ENCODE results near the gene ANKRD65. TPM values are rescaled to one million over a fixed set of nuclear protein-coding genes. Genes with fewer than 3 reads are reported as not detected.

The ANKRD65 gene
- total and polyA plus RNA-seq, 11 donors, result 0.58 to 4.0 (median 1.3) TPM

DNA sequence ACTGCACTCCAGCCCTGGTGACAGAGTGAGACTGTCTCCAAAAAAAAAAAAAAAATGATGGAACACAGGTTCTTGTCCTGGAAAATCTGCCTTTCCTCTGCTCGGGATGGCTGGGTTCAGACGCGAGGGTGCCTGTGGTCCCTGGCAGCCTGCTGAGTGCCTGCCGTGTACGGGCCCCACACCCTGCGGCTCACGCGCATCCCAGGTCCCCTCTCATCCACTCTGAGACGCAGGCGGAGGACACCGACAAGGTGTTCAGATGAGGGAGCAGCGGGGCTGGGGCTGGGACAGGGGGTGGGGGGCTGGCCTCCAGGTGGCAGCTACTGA is 4.3 kb upstream of the ANKRD65 start:
- no peak for TF ChIP-seq POLR2A (IDR thresholded peaks at IDR 0.05)
- TF ChIP-seq, protein P1, sequence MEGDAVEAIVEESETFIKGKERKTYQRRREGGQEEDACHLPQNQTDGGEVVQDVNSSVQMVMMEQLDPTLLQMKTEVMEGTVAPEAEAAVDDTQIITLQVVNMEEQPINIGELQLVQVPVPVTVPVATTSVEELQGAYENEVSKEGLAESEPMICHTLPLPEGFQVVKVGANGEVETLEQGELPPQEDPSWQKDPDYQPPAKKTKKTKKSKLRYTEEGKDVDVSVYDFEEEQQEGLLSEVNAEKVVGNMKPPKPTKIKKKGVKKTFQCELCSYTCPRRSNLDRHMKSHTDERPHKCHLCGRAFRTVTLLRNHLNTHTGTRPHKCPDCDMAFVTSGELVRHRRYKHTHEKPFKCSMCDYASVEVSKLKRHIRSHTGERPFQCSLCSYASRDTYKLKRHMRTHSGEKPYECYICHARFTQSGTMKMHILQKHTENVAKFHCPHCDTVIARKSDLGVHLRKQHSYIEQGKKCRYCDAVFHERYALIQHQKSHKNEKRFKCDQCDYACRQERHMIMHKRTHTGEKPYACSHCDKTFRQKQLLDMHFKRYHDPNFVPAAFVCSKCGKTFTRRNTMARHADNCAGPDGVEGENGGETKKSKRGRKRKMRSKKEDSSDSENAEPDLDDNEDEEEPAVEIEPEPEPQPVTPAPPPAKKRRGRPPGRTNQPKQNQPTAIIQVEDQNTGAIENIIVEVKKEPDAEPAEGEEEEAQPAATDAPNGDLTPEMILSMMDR (IDR thresholded peaks at IDR 0.05), result no peak
- WGBS, 4 donors, result 68 to 83% (median 78%) methylated on average over 10 to 12 of the region's 12 CpGs
- intact Hi-C loops (cut with DNase I), result no loop called here
- no peaks in the 10 kb centered on the region for H3K9me3 ChIP-seq
- peak in 2 of 5 donors; percentile 17 to 52 for DNase-seq
- H3K4me1 ChIP-seq, result peaks cover 0 to 38% (median 17%) of the 10 kb centered on the region in 12 donors
- peak overlapping the region in 1 of 12 donors; percentile 26 for H3K27ac ChIP-seq
- no peaks in the 10 kb centered on the region for H3K36me3 ChIP-seq
- ATAC-seq, result no peak
- H3K27me3 ChIP-seq, result peaks cover 0 to 24% (median 0%) of the 10 kb centered on the region in 9 donors
- no peak overlapping the region for H3K4me3 ChIP-seq

DNA sequence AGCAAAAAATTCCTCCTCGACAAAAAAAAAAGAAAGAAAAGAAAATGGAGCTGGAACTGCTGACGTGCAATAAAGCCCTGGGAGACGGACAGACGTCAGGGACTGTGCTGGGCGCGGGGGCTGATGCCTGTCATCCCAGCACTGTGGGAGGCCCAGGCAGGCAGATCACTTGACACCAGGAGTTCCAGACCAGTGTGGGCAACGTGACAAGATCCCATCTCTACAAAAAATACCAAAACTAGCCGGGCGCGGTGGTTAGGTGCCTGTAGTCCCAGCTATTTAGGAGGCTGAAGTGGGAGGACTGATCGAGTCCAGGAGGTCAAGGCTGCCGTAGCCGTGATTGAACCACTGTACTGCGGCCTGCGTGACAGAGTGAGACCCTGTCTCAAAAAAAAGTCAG is 3.6 kb upstream of the ANKRD65 start:
- Histone ChIP-seq H3K27me3 (peaks cover 0 to 24% (median 0%) of the 10 kb centered on the region in 9 donors), H3K36me3 (no peaks in the 10 kb centered on the region), H3K4me3 (no peak overlapping the region), H3K4me1 (peaks cover 0 to 36% (median 11%) of the 10 kb centered on the region in 12 donors), H3K27ac (no peak overlapping the region), H3K9me3 (no peaks in the 10 kb centered on the region)
- ATAC-seq (no peak), DNase-seq (peak in 2 of 5 donors; percentile 14 to 17)
- TF ChIP-seq, protein P1 (IDR thresholded peaks at IDR 0.05), result no peak
- no peak for TF ChIP-seq POLR2A (IDR thresholded peaks at IDR 0.05)
- intact Hi-C loops (cut with DNase I), result no loop called here
- 77 to 91% (median 85%) methylated on average over 15 of the region's 15 CpGs for WGBS, 4 donors

DNA sequence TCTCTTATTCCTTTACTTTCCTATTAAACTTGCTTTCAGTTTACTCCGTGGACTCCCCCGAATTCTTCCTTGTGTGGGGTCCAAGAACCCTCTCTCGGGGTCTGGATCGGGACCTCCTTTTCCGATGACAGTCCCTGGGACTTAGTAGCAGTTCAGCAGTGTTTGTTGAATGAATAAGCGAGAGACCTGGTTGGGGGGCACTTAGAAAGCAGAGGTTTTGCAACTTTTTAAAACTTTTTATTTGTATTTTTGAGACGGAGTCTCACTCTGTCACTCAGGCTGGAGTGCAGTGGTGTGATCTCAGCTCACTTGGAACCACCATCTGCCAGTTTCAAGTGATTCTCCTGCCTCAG is 2.1 kb upstream of the ANKRD65 start:
- Histone ChIP-seq H3K9me3 (no peaks in the 10 kb centered on the region), H3K36me3 (no peaks in the 10 kb centered on the region), H3K27ac (no peak overlapping the region), H3K27me3 (peaks cover 0 to 21% (median 0%) of the 10 kb centered on the region in 9 donors), H3K4me1 (peaks cover 0 to 32% (median 2%) of the 10 kb centered on the region in 12 donors), H3K4me3 (no peak overlapping the region)
- ATAC-seq (no peak), DNase-seq (peak in 1 of 5 donors; percentile 4)
- intact Hi-C loops (cut with DNase I), result no loop called here
- TF ChIP-seq, protein P1 (IDR thresholded peaks at IDR 0.05), result no peak
- no peak for TF ChIP-seq POLR2A (IDR thresholded peaks at IDR 0.05)
- 75 to 89% (median 81%) methylated on average over 7 of the region's 7 CpGs for WGBS, 4 donors

DNA sequence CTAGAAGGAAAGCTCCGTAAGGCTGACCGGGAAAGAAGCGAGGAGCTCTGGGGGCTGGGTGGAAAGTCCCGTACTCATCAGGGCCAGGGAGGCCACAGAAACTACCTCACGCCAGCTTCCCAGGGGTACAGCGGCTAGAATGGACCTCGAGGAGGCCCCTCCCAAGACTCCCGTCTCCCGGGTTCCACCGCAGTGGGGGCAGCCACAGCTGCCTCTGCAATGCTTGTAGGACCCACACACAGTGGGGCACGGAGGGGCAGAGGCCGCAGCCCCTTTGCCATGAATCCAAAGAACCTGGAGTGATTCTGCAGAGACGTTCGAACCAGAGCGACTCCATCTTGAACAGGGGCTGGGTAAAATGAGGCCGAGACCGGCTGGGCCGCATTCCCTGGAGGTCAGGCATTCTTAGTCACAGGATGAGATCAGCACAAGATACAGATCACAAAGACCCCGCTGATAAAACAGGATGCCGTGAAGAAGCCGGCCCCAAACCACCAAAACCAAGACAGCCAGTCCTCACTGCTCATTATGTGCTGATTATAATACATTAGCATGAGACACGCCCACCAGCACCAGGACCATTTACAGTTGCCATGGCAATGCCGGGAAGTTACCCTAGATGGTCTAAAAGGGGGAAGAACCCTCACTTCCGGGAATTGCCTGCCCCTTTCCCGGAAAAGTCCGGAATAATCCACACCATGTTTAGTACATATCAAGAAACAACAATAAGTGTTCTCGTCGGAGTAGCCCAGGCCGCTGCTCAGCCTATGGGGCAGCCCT is 1.6 kb upstream of the ANKRD65 start:
- intact Hi-C loops (cut with DNase I), result no loop called here
- Histone ChIP-seq H3K4me1 (peaks cover 0 to 29% (median 2%) of the 10 kb centered on the region in 12 donors), H3K36me3 (no peaks in the 10 kb centered on the region), H3K27me3 (peaks cover 0 to 19% (median 0%) of the 10 kb centered on the region in 9 donors), H3K4me3 (no peak overlapping the region), H3K27ac (no peak overlapping the region), H3K9me3 (no peaks in the 10 kb centered on the region)
- ATAC-seq (no peak), DNase-seq (peak in 2 of 5 donors; percentile 23 to 31)
- 52 to 64% (median 55%) methylated on average over 23 to 29 of the region's 29 CpGs for WGBS, 4 donors
- no peak for TF ChIP-seq POLR2A (IDR thresholded peaks at IDR 0.05)
- TF ChIP-seq, protein P1 (IDR thresholded peaks at IDR 0.05), result no peak
